Neural progenitor cell (in vitro differentiated cells): Measurements from ENCODE around the gene RUNX1. TPM values are rescaled to one million over a fixed set of nuclear protein-coding genes. Genes with fewer than 3 reads are reported as not detected.

ENCODE experiments used
- DNase-seq: peaks from one replicate; pipeline ENCODE4 v3.0.0-alpha.2; 2016; ENCODE audit warnings: low spot score
- H2AFZ ChIP-seq: fragments of 200-600 bp; sonication (generic); replicated peaks from 2 replicates; pipeline ENCODE4 v1.6.1; 2016; ENCODE audit warnings: antibody characterized with exemption
- H3F3A ChIP-seq: fragments of 200-600 bp; sonication (generic); 2 replicates; pipeline ENCODE4 v1.6.1; 2016; ENCODE audit warnings: antibody characterized with exemption, low read depth
- H3K27ac ChIP-seq: fragments of 200-600 bp; sonication (generic); 2 replicates; pipeline ENCODE4 v1.5.1; 2016; ENCODE audit warnings: mild to moderate bottlenecking
- H3K27me3 ChIP-seq: fragments of 200-600 bp; sonication (generic); 2 replicates; pipeline ENCODE4 v1.6.1; 2016; ENCODE audit warnings: mild to moderate bottlenecking, moderate library complexity
- H3K36me3 ChIP-seq: fragments of 200-600 bp; sonication (generic); 2 replicates; pipeline ENCODE4 v1.5.1; 2016
- H3K4me1 ChIP-seq: fragments of 200-600 bp; sonication (generic); 2 replicates; pipeline ENCODE4 v1.6.1; 2016; ENCODE audit warnings: mixed run types
- H3K4me2 ChIP-seq: fragments of 200-600 bp; sonication (generic); 2 replicates; pipeline ENCODE4 v1.6.1; 2016
- H3K4me3 ChIP-seq: fragments of 200-600 bp; sonication (generic); 2 replicates; pipeline ENCODE4 v1.5.1; 2016
- H3K79me2 ChIP-seq: fragments of 200-600 bp; sonication (generic); 2 replicates; pipeline ENCODE4 v1.6.1; 2016; ENCODE audit warnings: low read depth
- H3K9ac ChIP-seq: fragments of 200-600 bp; sonication (generic); 2 replicates; pipeline ENCODE4 v1.6.1; 2016
- H3K9me3 ChIP-seq: fragments of 200-600 bp; sonication (generic); 2 replicates; pipeline ENCODE4 v1.5.1; 2016; ENCODE audit warnings: low read depth
- H4K20me1 ChIP-seq: fragments of 200-600 bp; sonication (generic); 2 replicates; pipeline ENCODE4 v1.6.1; 2016; ENCODE audit warnings: low read depth
- H3K27ac Mint-ChIP-seq: 3 replicates; pipeline ENCODE4 v1.8.0; 2021; ENCODE audit warnings: mixed read lengths
- H3K27me3 Mint-ChIP-seq: 2 replicates; pipeline ENCODE4 v1.8.0; 2022; ENCODE audit warnings: low read depth, mild to moderate bottlenecking, inconsistent platforms, moderate library complexity, mixed read lengths; ENCODE audit not compliant: insufficient read depth
- H3K36me3 Mint-ChIP-seq: 3 replicates; pipeline ENCODE4 v1.8.0; 2021; ENCODE audit warnings: mixed read lengths
- H3K4me1 Mint-ChIP-seq: 3 replicates; pipeline ENCODE4 v1.8.0; 2021; ENCODE audit warnings: mixed read lengths
- H3K4me3 Mint-ChIP-seq: 3 replicates; pipeline ENCODE4 v1.8.0; 2021; ENCODE audit warnings: mild to moderate bottlenecking, moderate library complexity, mixed read lengths
- H3K9me3 Mint-ChIP-seq: 3 replicates; pipeline ENCODE4 v1.8.0; 2020; ENCODE audit warnings: mixed read lengths
- EZH2 ChIP-seq: fragments of 200-600 bp; sonication (generic); IDR thresholded peaks from 2 replicates; pipeline ENCODE4 v1.6.1; 2017; ENCODE audit warnings: antibody characterized with exemption, mild to moderate bottlenecking, moderate library complexity
- EZH2phosphoT487 ChIP-seq: fragments of 200-600 bp; sonication (generic); IDR thresholded peaks from 2 replicates; pipeline ENCODE4 v1.6.1; 2017; ENCODE audit warnings: antibody characterized with exemption
- total RNA-seq: library from RNA; depleted of rRNA; stranded (reverse); fragments of >200 nt; gene quantifications from 2 replicates; pipeline ENCODE4 v1.2.3, GENCODE V29; 2015; ENCODE audit warnings: low replicate concordance
- TF ChIP-seq, protein P1 (sequence below): fragments of 200-600 bp; sonication (generic); IDR thresholded peaks from 2 replicates; pipeline ENCODE4 v1.5.1; 2017; ENCODE audit warnings: antibody characterized with exemption, mild to moderate bottlenecking

The RUNX1 gene
- total RNA-seq, 1 donor from 2014 or later, result 0.09 TPM

GRCh38 chr21:34796518-34797200 is 252.4 kb downstream of the RUNX1 start:
- no peaks in the 10 kb centered on the region for H3K9me3 Mint-ChIP-seq
- H3K4me3 Mint-ChIP-seq, result no peak overlapping the region
- DNase-seq, result no peak
- peaks cover 10% of the 10 kb centered on the region for H3K4me1 ChIP-seq
- H3K4me2 ChIP-seq, result no peak overlapping the region
- no peaks in the 10 kb centered on the region for H3K36me3 ChIP-seq
- no peaks in the 10 kb centered on the region for H3F3A ChIP-seq
- no peak overlapping the region for H3K4me3 ChIP-seq
- H3K27ac ChIP-seq, result no peak overlapping the region
- H4K20me1 ChIP-seq, result no peaks in the 10 kb centered on the region
- H2AFZ ChIP-seq, result no peak overlapping the region
- TF ChIP-seq EZH2 (no peak), EZH2phosphoT487 (no peak)
- TF ChIP-seq, protein P1, sequence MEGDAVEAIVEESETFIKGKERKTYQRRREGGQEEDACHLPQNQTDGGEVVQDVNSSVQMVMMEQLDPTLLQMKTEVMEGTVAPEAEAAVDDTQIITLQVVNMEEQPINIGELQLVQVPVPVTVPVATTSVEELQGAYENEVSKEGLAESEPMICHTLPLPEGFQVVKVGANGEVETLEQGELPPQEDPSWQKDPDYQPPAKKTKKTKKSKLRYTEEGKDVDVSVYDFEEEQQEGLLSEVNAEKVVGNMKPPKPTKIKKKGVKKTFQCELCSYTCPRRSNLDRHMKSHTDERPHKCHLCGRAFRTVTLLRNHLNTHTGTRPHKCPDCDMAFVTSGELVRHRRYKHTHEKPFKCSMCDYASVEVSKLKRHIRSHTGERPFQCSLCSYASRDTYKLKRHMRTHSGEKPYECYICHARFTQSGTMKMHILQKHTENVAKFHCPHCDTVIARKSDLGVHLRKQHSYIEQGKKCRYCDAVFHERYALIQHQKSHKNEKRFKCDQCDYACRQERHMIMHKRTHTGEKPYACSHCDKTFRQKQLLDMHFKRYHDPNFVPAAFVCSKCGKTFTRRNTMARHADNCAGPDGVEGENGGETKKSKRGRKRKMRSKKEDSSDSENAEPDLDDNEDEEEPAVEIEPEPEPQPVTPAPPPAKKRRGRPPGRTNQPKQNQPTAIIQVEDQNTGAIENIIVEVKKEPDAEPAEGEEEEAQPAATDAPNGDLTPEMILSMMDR, result no peak
- no peaks in the 10 kb centered on the region for H3K9me3 ChIP-seq
- no peaks in the 10 kb centered on the region for H3K79me2 ChIP-seq
- H3K27me3 ChIP-seq, result no peaks in the 10 kb centered on the region
- H3K9ac ChIP-seq, result no peak overlapping the region
- H3K27ac Mint-ChIP-seq, result no peak overlapping the region
- H3K4me1 Mint-ChIP-seq, result peaks cover 24% of the 10 kb centered on the region
- no peaks in the 10 kb centered on the region for H3K36me3 Mint-ChIP-seq
- peaks cover 4% of the 10 kb centered on the region for H3K27me3 Mint-ChIP-seq

- H3K79me2 ChIP-seq, result no peaks in the 10 kb centered on the region
- Mint-ChIP-seq H3K27ac (no peak overlapping the region), H3K9me3 (no peaks in the 10 kb centered on the region), H3K27me3 (peaks cover 4% of the 10 kb centered on the region), H3K36me3 (no peaks in the 10 kb centered on the region), H3K4me3 (no peak overlapping the region), H3K4me1 (peaks cover 24% of the 10 kb centered on the region)
- no peak overlapping the region for H3K9ac ChIP-seq
- H3K4me1 ChIP-seq, result peaks cover 10% of the 10 kb centered on the region
- H3K27ac ChIP-seq, result no peak overlapping the region
- H3K4me3 ChIP-seq, result no peak overlapping the region
- H3K27me3 ChIP-seq, result no peaks in the 10 kb centered on the region
- TF ChIP-seq EZH2 (no peak), EZH2phosphoT487 (no peak)
- TF ChIP-seq, protein P1, result no peak
- no peak for DNase-seq
- H3K36me3 ChIP-seq, result no peaks in the 10 kb centered on the region
- no peak overlapping the region for H2AFZ ChIP-seq
- no peak overlapping the region for H3K4me2 ChIP-seq
- no peaks in the 10 kb centered on the region for H4K20me1 ChIP-seq
- no peaks in the 10 kb centered on the region for H3K9me3 ChIP-seq
- H3F3A ChIP-seq, result no peaks in the 10 kb centered on the region
These were observed 253.4 kb downstream of the RUNX1 start for GRCh38 chr21:34795548-34796180.

DNA sequence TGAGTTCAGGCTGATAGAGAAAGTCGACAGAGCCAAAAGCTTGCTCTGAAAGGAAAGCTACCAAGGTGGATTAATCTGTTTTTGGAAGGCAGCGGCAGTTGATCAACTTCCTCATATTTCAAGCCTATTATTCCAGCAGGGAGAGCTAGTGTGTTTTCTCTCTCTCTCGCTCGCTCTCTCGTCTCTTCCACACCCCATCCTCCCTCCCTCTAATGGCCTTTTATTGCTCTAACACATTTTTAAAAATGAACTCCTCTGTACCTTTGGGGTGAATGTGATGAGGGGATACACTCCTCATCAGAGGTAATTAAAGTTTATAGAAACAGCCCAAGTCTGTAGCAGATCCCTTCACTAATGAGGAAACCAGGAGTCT is 253.9 kb downstream of the RUNX1 start:
- TF ChIP-seq, protein P1, result no peak
- TF ChIP-seq EZH2phosphoT487 (no peak), EZH2 (no peak)
- H4K20me1 ChIP-seq, result no peaks in the 10 kb centered on the region

More for the DNA sequence above, 253.9 kb downstream of the RUNX1 start:
- no peaks in the 10 kb centered on the region for H3K36me3 Mint-ChIP-seq
- Histone ChIP-seq H3K4me1 (peaks cover 10% of the 10 kb centered on the region), H3K9ac (no peak overlapping the region), H2AFZ (no peak overlapping the region), H3K4me2 (peak overlapping the region; percentile 1), H3K79me2 (no peaks in the 10 kb centered on the region), H3F3A (no peaks in the 10 kb centered on the region), H3K27me3 (no peaks in the 10 kb centered on the region), H3K36me3 (no peaks in the 10 kb centered on the region), H3K9me3 (no peaks in the 10 kb centered on the region), H3K4me3 (no peak overlapping the region), H3K27ac (no peak overlapping the region)
- H3K4me3 Mint-ChIP-seq, result no peak overlapping the region
- no peak overlapping the region for H3K27ac Mint-ChIP-seq
- H3K9me3 Mint-ChIP-seq, result no peaks in the 10 kb centered on the region
- no peak for DNase-seq
- peaks cover 4% of the 10 kb centered on the region for H3K27me3 Mint-ChIP-seq
- H3K4me1 Mint-ChIP-seq, result peaks cover 24% of the 10 kb centered on the region
